Liver (tissue), 9 donors: ENCODE results near the gene VOPP1. TPM values are rescaled to one million over a fixed set of nuclear protein-coding genes. Genes with fewer than 3 reads are reported as not detected.

Experiments
- DNase-seq: peaks from one replicate; pipeline ENCODE4 v3.0.0-alpha.2; 2017; ENCODE audit warnings: low spot score
- H3K27ac ChIP-seq, 2 donors: one replicate each; pipeline ENCODE4 v1.7.0; 2013; ENCODE audit warnings: inconsistent platforms in 2 of 2, low read length in 2 of 2, control low read depth in 1 of 2, low read depth in 1 of 2, mild to moderate bottlenecking in 1 of 2
- H3K27me3 ChIP-seq, 4 donors: one replicate each; pipeline versions ENCODE4 v1.6.1 to v1.7.0; 2013; ENCODE audit warnings: low read length in 3 of 4, inconsistent platforms in 1 of 4, mild to moderate bottlenecking in 1 of 4, moderate library complexity in 1 of 4; ENCODE audit not compliant: control insufficient read depth in 4 of 4, insufficient read depth in 4 of 4
- H3K36me3 ChIP-seq, 4 donors: one replicate each; pipeline versions ENCODE4 v1.6.1 to v1.7.0; 2013; ENCODE audit warnings: low read length in 3 of 4, mild to moderate bottlenecking in 3 of 4, low read depth in 1 of 4, moderate library complexity in 1 of 4; ENCODE audit not compliant: control insufficient read depth in 4 of 4, insufficient read depth in 3 of 4
- H3K4me1 ChIP-seq, 4 donors: one replicate each; pipeline versions ENCODE4 v1.6.1 to v1.7.0; 2013; ENCODE audit warnings: low read length in 3 of 4, mild to moderate bottlenecking in 3 of 4, moderate library complexity in 1 of 4; ENCODE audit not compliant: control insufficient read depth in 4 of 4, insufficient read depth in 4 of 4
- H3K4me3 ChIP-seq, 3 donors: one replicate each; pipeline versions ENCODE4 v1.6.1 to v1.7.0; 2013; ENCODE audit warnings: low read length in 3 of 3, control low read depth in 1 of 3, low read depth in 1 of 3, mild to moderate bottlenecking in 1 of 3
- H3K9ac ChIP-seq, 2 donors: one replicate each; pipeline ENCODE4 v1.7.0; 2013; ENCODE audit warnings: low read length in 2 of 2, mild to moderate bottlenecking in 2 of 2, moderate library complexity in 2 of 2, control low read depth in 1 of 2, low read depth in 1 of 2
- H3K9me3 ChIP-seq, 4 donors: one replicate each; pipeline versions ENCODE4 v1.6.1 to v1.7.0; 2013; ENCODE audit warnings: low read length in 3 of 4; ENCODE audit not compliant: control insufficient read depth in 4 of 4
- ATF3 ChIP-seq: IDR thresholded peaks from 2 replicates; pipeline ENCODE4 v1.6.1; 2016; ENCODE audit warnings: antibody characterized with exemption
- CTCF ChIP-seq: fragments of 150-350 bp; IDR thresholded peaks from 2 replicates; pipeline ENCODE4 v1.5.1; 2017; ENCODE audit warnings: improper control_type of control experiment, low read depth, low read length; ENCODE audit not compliant: missing input control
- EGR1 ChIP-seq, 2 donors: IDR thresholded peaks; 2 replicates each; pipeline ENCODE4 v1.6.1; 2016 to 2018; ENCODE audit warnings: antibody characterized with exemption in 2 of 2, low read depth in 2 of 2
- FOXA1 ChIP-seq: IDR thresholded peaks from 2 replicates; pipeline ENCODE4 v1.6.1; 2016; ENCODE audit warnings: antibody characterized with exemption
- FOXA2 ChIP-seq: IDR thresholded peaks from 2 replicates; pipeline ENCODE4 v1.6.1; 2016; ENCODE audit warnings: antibody characterized with exemption
- GABPA ChIP-seq, 2 donors: IDR thresholded peaks in 1 of 2; conservative IDR thresholded peaks in 1 of 2; 2 replicates each; pipeline ENCODE4 v1.6.1; 2016; ENCODE audit warnings: antibody characterized with exemption in 2 of 2, mild to moderate bottlenecking in 1 of 2, moderate library complexity in 1 of 2
- HNF4A ChIP-seq, 2 donors: conservative IDR thresholded peaks; 2 replicates each; pipeline ENCODE4 v1.6.1; 2016; ENCODE audit warnings: antibody characterized with exemption in 2 of 2, mild to moderate bottlenecking in 2 of 2
- HNF4G ChIP-seq: IDR thresholded peaks from 2 replicates; pipeline ENCODE4 v1.6.1; 2016; ENCODE audit warnings: antibody characterized with exemption
- JUND ChIP-seq, 2 donors: IDR thresholded peaks; 2 replicates each; pipeline ENCODE4 v1.6.1; 2016; ENCODE audit warnings: antibody characterized with exemption in 2 of 2
- MAX ChIP-seq: IDR thresholded peaks from 2 replicates; pipeline ENCODE4 v1.6.1; 2016; ENCODE audit warnings: antibody characterized with exemption
- NR2F2 ChIP-seq: IDR thresholded peaks from 2 replicates; pipeline ENCODE4 v1.6.1; 2016; ENCODE audit warnings: antibody characterized with exemption
- RAD21 ChIP-seq, 2 donors: IDR thresholded peaks; 2 replicates each; pipeline ENCODE4 v1.6.1; 2016; ENCODE audit warnings: antibody characterized with exemption in 2 of 2, mild to moderate bottlenecking in 2 of 2
- RXRA ChIP-seq, 2 donors: IDR thresholded peaks; 2 replicates each; pipeline ENCODE4 v1.6.1; 2017 to 2018; ENCODE audit warnings: antibody characterized with exemption in 2 of 2, mild to moderate bottlenecking in 1 of 2
- SP1 ChIP-seq: IDR thresholded peaks from 2 replicates; pipeline ENCODE4 v1.6.1; 2018; ENCODE audit warnings: antibody characterized with exemption, mild to moderate bottlenecking
- TAF1 ChIP-seq: conservative IDR thresholded peaks from 2 replicates; pipeline ENCODE4 v1.6.1; 2016; ENCODE audit warnings: antibody characterized with exemption, mild to moderate bottlenecking
- YY1 ChIP-seq: IDR thresholded peaks from 2 replicates; pipeline ENCODE4 v1.6.1; 2016; ENCODE audit warnings: antibody characterized with exemption, mild to moderate bottlenecking
- WGBS: extraction: QIAGEN DNeasy Blood & Tissue Kit; methylation state at CpG from one replicate; pipeline ENCODE4 v1.1.7; 2013; 5-methylcytosine and 5-hydroxymethylcytosine counted together
- polyA plus RNA-seq, 2 donors: library from polyadenylated mRNA; stranded (reverse) in 1 of 2; unstranded in 1 of 2; fragments of 200-250 nt in 1 of 2; fragments of >200 nt in 1 of 2; fragmentation: Nextera tagmentation in 1 of 2; extraction: Ambion mirVana in 1 of 2; gene quantifications; one replicate each; pipeline versions ENCODE4 v1.2.1 to v1.2.3, GENCODE V29; 2013 to 2015
- total RNA-seq, 2 donors: library from RNA; depleted of rRNA; stranded (reverse); fragments of >200 nt; gene quantifications; one replicate each; pipeline ENCODE4 v1.2.3, GENCODE V29; 2014
- TF ChIP-seq, protein P1 (sequence below): IDR thresholded peaks from 2 replicates; pipeline ENCODE4 v1.6.1; 2016; ENCODE audit warnings: antibody characterized with exemption, mild to moderate bottlenecking
- TF ChIP-seq, protein P2 (sequence below): IDR thresholded peaks from 2 replicates; pipeline ENCODE4 v1.6.1; 2016; ENCODE audit warnings: antibody characterized with exemption
- donor health status: healthy.
- donor health status: healthy.
- donor health status: healthy.
- donor health status: healthy.
- donor health status: healthy.

VOPP1 gene
- total and polyA plus RNA-seq, 4 donors = 11.5 to 23.8 (median 21.7) TPM

DNA sequence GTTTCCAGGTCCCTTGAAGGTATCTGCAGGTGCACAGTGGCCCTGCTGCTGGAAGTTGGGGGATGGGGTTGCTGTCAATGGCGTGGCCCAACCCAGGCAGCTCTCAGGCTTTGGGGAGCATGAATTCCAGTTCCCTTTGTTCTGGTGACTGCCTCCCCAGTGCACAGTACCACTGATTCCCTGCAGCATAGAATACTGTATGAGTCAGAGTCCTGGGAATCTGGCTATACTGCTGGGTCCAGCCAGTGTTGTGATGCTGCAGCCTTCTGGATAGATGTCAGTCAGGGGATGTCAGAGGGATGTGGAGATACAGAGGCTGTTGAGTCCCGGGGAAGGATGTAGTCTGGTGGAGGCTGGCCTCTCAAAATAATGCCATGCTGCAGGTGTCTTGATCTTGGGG, 107.9 kb downstream of the VOPP1 start:
- no peak for DNase-seq
- peaks cover 0 to 5% (median under 1%) of the 10 kb centered on the region in 4 donors for H3K36me3 ChIP-seq
- H3K4me1 ChIP-seq = no peaks in the 10 kb centered on the region
- H3K27me3 ChIP-seq = no peaks in the 10 kb centered on the region
- peaks cover under 1 to 3% (median 2%) of the 10 kb centered on the region in 4 donors for H3K9me3 ChIP-seq
- WGBS = 97% methylated on average over 2 of the region's 2 CpGs
- no peak overlapping the region for H3K27ac ChIP-seq
- peak overlapping the region in 1 of 3 donors; percentile 16 for H3K4me3 ChIP-seq
- TF ChIP-seq CTCF = no peak
- TF ChIP-seq, protein P1, sequence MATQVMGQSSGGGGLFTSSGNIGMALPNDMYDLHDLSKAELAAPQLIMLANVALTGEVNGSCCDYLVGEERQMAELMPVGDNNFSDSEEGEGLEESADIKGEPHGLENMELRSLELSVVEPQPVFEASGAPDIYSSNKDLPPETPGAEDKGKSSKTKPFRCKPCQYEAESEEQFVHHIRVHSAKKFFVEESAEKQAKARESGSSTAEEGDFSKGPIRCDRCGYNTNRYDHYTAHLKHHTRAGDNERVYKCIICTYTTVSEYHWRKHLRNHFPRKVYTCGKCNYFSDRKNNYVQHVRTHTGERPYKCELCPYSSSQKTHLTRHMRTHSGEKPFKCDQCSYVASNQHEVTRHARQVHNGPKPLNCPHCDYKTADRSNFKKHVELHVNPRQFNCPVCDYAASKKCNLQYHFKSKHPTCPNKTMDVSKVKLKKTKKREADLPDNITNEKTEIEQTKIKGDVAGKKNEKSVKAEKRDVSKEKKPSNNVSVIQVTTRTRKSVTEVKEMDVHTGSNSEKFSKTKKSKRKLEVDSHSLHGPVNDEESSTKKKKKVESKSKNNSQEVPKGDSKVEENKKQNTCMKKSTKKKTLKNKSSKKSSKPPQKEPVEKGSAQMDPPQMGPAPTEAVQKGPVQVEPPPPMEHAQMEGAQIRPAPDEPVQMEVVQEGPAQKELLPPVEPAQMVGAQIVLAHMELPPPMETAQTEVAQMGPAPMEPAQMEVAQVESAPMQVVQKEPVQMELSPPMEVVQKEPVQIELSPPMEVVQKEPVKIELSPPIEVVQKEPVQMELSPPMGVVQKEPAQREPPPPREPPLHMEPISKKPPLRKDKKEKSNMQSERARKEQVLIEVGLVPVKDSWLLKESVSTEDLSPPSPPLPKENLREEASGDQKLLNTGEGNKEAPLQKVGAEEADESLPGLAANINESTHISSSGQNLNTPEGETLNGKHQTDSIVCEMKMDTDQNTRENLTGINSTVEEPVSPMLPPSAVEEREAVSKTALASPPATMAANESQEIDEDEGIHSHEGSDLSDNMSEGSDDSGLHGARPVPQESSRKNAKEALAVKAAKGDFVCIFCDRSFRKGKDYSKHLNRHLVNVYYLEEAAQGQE = no peak
- TF ChIP-seq FOXA2 = no peak
- no peak for TF ChIP-seq EGR1 (IDR thresholded peaks at IDR 0.05; ENCODE audit: low read depth in 2 of 2)
- no peak for TF ChIP-seq JUND (IDR thresholded peaks at IDR 0.05)
- no peak for TF ChIP-seq HNF4G
- TF ChIP-seq, protein P2, sequence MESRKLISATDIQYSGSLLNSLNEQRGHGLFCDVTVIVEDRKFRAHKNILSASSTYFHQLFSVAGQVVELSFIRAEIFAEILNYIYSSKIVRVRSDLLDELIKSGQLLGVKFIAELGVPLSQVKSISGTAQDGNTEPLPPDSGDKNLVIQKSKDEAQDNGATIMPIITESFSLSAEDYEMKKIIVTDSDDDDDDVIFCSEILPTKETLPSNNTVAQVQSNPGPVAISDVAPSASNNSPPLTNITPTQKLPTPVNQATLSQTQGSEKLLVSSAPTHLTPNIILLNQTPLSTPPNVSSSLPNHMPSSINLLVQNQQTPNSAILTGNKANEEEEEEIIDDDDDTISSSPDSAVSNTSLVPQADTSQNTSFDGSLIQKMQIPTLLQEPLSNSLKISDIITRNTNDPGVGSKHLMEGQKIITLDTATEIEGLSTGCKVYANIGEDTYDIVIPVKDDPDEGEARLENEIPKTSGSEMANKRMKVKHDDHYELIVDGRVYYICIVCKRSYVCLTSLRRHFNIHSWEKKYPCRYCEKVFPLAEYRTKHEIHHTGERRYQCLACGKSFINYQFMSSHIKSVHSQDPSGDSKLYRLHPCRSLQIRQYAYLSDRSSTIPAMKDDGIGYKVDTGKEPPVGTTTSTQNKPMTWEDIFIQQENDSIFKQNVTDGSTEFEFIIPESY = no peak
- no peak for TF ChIP-seq MAX
- TF ChIP-seq ATF3 = no peak
- TF ChIP-seq HNF4A (conservative IDR thresholded peaks at IDR 0.05) = no peak
- no peak for TF ChIP-seq SP1
- no peak for TF ChIP-seq GABPA (IDR thresholded peaks at IDR 0.05 in 1 of 2, conservative IDR thresholded peaks at IDR 0.05 in 1 of 2)
- no peak for TF ChIP-seq RAD21 (IDR thresholded peaks at IDR 0.05)
- TF ChIP-seq NR2F2 = no peak
- no peak for TF ChIP-seq RXRA (IDR thresholded peaks at IDR 0.05)
- no peak for TF ChIP-seq TAF1
- no peak for TF ChIP-seq FOXA1
- TF ChIP-seq YY1 = no peak
- no peak overlapping the region for H3K9ac ChIP-seq
